NCI-H82 (cell line): Measurements from ENCODE around the gene IGF2.
"Not testable (repeated sequence)": the region's sequence is repeated elsewhere in the genome, so short reads cannot be mapped to it uniquely, and the experiment has no call there.

ENCODE experiments used
- DNase-seq: peaks from one replicate; lab custom pipeline; 2025; lab: John Stamatoyannopoulos, UW

Gene IGF2

GRCh38 chr11:2139123-2139521 is at the start of gene IGF2:
Gene IGF2 (minus strand): TSS chr11:2139389. CDS start chr11:2135523, 3,866 bp downstream.
- DNase-seq, result no peak

GRCh38 chr11:2188745-2189144 is 49.6 kb upstream of the IGF2 start:
- no peak for DNase-seq

GRCh38 chr11:2187280-2187707 is 48.1 kb upstream of the IGF2 start:
- no peak for DNase-seq

GRCh38 chr11:2186669-2187279 is 47.6 kb upstream of the IGF2 start:
- peak; percentile 52 for DNase-seq

GRCh38 chr11:2185324-2186085 is 46.3 kb upstream of the IGF2 start:
- DNase-seq, result no peak

DNA sequence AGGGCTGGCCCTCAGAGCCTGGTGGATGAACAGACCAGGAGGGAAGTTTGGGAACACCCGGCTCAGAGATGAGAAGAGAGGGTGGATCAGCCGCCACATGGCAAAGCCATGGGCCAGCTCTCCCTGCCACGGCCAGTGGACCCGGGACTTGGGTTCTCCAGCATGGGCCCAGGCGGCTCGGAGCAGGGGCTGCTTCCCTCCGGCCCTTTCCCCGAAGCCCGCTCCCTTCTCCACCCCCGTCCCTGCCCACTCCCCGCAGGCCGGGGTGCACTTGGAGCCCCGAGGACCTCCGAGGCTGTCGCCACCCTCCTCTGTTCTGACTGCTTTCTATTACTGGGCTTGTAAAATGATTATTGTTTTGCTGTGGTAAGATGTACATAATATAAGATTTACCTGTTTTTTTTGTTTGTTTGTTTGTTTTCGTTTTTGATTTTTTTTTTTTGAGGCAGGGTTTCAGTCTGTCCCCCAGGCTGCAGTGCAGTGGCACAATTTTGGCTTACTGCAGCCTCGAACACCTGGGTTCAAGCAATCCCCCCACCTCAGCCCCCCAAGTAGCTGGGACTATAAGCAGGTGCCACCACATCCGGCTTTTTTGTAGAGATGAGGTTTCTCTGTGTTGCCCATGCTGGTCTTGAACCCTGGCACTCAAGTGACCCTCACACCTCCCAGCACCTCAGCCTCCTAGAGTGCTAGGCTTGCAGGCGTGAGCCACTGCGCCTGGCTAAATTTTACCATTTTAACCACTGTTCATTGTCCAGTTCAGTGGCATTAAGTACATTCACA is 43.7 kb upstream of the IGF2 start:
- DNase-seq, result no peak

DNA sequence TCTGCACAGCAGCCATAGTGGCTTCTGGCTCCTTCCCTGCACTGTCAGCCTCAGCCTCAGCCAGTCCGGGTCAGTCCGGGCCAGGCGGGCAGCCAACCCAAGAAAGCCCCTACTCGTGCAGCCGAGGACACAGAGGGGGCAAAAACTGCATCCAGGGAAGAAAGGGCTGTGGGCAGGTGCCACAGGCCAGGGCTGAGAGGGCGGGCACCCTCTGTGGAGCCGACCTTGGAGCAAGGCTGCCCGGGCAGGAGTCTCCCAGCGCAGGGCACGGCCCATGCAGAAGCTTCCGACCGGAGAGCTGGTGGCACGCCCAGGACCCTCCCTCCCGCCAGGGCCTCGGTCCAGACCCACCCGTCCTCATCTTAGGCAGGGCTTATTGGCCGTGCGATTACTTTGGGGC is 42.9 kb upstream of the IGF2 start:
- DNase-seq, result no peak

GRCh38 chr11:2180789-2181370 is 41.7 kb upstream of the IGF2 start:
- DNase-seq, result no peak

DNA sequence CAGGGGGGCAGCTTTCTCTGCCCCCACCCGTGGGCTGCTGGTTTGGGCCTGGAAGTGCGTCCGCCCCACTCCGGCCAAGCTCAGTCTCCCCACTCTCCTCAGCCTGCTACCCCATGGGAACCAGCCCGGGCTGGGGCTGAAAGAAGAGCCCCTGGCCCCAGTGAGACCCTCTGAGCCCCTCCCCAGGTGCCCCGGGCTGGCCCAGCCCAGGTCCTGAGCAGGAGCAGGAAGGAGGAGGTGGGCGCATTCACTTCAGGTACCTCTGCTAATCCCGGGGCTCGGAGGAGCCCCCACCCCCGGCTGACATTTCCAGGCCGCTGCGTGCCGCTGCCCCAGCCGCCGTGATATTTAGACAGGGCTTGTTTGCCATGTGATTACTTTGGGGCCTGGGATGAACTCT is 41.2 kb upstream of the IGF2 start:
- DNase-seq, result no peak

- no peak for DNase-seq
These were observed 40.3 kb upstream of the IGF2 start for GRCh38 chr11:2179516-2179915.

- no peak for DNase-seq
These were observed 39.8 kb upstream of the IGF2 start for GRCh38 chr11:2178906-2179494.

DNA sequence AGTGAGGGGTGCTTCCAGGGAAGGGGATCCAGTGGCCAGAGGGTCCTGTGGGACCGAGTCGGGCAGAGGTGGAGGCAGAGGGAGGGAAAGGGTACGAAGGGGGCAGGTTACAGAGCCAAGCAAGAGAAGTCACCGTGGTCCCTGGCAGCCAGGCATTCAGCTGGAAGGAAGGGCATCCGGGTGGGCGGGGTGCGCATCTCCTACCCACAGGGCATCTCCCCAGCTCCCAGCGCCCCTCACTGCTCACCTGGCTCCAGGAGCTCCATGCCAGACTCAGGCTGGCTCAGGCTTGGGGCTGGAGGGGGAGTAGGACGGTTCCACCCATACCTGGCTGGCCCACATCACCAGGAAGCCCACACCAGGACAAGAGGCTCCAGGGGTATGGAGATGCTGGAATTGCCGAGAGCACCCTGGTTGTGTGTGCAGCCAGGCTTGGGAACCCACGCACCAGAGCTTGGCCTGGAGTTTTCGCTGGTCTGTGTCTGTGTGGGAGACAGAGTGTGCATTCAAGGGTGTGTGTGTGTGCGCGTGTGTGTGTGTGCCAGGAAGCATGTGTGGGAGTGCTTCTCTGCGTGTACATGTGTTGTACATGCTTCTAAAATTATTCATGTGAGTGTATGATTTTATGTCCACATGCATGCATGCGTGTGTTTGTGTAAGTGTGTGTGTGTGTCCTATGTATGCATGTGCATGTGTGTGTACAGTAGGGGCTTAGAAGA is 39.0 kb upstream of the IGF2 start:
- not testable (repeated sequence) for DNase-seq

DNA sequence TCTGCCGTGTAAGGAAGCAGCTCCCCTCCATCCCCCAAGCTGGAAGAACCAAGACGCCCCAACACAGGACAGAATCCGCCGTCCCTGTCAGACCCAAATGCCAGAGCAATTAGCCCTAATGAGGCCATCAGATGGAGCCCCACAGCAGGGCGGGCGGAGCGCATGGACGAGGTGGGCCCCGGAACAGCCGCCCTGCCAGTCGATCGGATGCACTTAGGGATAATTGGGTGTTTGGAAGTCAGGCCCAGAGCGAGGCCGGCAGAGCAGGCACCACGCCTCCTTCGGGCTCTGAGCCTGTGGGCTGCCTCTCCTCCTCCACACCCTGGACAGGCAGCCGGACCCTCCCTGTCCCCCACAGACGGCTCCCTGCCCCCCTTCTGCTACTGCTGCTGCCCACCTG is 37.9 kb upstream of the IGF2 start:
- DNase-seq, result no peak

DNA sequence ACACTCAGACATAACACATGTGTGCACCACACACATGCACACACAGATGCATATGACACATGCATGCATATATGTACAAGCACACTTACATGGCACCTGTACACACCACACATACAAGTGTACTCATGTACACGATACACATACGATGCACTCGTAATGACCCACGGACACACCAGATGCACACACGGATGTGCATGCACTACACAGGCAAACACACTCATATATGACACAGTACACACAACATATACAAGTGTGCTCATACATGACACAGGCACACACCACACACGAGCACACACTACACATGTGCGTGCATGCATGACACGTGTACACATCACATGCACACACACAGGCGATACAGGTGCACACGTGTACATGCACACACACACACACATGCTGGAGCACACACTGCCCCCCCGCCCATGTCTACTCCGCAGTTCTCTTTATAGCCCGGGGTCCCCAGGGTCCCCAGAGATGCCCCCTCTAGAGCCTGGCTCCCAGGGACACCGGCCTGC is 37.3 kb upstream of the IGF2 start:
- no peak for DNase-seq

- no peak for DNase-seq
These were observed 36.5 kb upstream of the IGF2 start for GRCh38 chr11:2175659-2176058.

GRCh38 chr11:2174361-2174760 is 35.2 kb upstream of the IGF2 start:
- no peak for DNase-seq

DNA sequence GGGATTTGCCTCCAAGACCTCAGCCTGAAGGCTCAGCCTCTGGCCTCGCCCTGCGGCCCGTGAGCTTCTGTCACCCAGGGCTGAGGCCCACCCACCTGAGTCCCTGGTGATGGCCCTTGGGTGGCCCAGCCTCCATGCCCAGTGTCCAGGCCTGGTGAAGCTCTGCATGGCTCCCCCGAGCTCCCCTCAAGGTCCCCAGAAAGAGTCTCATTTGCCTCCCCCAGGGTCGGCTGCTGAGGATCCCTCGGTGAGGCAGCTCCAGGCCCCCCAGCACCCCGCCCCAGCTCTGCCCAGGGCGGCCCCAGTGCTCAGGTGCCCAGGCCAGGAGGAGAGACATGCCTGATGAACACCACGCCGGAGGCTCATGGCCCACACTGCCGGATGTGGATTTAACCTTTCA is 34.6 kb upstream of the IGF2 start:
- DNase-seq, result no peak

DNA sequence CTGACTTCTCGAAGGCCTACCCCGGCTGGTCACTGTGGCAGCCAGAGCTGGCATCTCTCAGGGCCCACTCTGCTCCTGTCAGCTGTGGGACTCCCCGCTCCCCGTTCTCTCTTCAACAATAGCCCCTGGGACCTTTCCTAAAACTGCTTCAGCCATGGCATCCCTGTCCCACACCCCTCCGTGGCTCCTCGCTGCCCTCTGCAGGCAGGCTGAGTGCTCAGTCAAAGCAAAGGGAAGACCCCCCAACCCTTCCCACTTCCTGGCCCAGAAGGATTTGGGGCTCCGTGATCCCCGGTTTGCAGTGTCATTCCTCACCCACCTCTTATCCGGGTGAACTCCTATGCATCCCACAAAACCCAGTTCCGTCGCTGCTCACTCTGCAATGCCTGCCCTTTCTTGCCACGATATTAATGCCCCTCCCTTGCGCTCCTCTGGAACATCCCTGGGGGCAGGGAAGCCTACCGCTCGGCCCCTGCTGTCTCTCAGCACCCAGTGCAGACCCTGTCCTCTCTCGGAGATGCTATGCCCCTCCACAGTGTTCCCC is 34.0 kb upstream of the IGF2 start:
- DNase-seq, result no peak

DNA sequence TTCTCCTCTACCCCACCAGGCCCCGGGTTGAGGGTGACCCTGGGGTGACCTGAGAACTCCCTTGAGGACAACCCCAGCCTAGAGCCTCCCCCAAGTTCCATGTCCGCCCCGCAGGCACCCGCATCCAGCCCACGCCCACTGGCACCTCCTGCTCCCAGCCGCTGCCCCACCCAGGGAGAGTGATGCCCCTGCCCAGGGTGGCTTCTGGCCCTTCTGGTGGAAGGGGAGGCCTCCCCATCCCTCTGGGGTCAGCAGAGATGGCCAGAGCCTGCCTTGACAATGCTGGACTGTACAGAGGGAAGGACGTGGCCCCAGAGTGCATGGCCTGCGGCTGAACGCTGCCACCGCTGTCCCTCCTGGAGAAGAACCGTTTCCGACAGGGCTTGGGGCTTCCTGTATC is 33.5 kb upstream of the IGF2 start:
- no peak for DNase-seq

DNA sequence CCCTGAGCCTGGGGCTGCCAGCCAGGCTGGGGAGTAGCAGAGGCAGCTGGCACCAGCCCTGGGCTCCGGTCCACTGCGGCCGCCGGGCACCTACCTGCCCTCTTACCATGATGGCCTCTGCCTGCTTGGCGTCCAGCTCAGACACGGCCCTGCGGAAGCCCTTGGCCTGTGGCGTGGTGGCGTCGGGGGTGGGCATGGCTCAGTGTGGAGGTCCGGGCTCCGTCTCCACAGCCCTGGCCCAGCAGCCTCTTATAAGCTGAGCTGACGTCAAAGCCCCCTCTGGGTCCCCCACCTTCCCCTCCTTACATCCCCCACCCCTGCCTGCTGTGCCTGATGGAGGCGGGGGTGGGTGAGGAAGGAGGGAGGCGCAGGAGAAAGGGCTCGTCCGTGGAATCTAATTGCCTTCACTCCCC is 32.4 kb upstream of the IGF2 start, which contains the start of gene TH:
Gene TH, minus strand, starts transcription at position 225 of the 413 bp plus-strand sequence. Its CDS starts 29 bp downstream, at position 196.
- DNase-seq, result no peak
